DMS153 treated with DMSO at 0.1 percent for 48 hours (cell line): ENCODE measurements around the gene P2RX2.
A peak's percentile ranks its signal among the peaks of the same experiment; 100 is the strongest.

Experiments used
- DNase-seq: peaks from one replicate; lab custom pipeline; 2025; ENCODE audit not compliant: unreplicated experiment; lab: John Stamatoyannopoulos, UW

Gene P2RX2

GRCh38 chr12:132602572-132603239, 15.9 kb upstream of the P2RX2 start:
- no peak for DNase-seq

DNA sequence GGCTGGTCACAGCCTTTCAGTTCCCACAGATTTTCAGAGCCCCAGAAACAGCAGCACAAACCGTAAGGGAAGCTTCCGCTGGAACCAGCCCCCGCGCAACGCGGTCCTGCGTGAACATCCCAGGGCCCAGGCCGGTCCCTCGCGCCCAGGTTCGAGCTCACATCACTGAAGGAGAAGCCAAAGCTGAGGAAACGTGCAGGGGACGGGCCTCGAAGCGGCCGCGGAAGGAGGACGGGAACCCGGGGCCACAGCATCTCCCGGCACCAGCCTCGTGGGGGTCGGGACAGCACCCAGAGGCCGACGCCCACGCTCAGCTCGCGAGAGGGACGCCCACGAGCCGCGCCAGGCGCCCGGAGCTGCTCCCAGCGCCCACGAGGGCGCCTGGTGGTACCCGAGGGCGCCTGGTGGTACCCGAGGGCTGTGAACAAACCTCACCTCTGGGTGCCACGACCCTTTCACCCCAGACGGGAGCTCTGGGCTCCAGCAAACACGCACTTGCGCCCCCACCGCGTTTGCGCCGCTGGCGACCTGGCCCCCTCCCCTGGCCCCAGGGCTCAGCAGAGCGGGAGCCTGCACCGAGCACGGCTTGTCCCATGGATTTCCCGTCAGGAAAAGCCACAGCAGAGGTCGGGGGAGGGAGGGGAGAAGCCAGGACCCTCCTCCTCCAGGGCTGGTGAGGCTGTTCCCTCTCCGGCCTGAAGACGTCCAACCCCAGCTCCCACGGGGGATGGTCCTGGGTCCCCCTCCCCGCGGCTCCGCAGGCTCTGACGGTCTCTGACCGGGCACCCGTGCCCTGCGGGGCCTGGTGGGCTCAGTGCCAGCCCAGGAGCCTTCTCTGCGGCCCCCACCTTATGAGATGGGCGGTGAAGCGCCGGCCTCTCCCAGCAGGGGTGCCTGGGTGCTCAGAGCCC, 15.1 kb upstream of the P2RX2 start:
- DNase-seq = no peak

DNA sequence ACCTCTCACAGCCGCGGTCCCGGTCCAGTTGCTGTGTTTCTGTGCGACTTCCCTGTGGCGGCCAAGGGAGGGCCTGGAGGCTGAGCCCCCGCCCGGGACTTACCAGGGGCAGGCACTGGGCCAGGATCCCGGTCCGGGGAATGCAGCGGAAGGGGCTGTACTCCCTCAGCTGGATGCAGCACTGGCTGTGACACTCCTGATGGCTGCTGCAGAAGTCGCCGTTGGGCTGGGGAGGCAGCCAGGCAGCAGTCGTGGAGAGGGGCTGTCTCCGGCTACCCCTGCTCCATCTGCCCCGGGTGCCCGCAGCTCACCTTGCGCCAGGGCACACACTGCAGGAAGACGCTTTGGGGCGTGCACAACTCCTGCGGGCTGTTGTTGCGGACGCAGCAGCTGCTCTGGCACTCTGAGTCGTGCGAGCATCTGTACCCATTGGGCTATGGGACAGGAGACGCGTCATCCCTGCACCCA, 14.4 kb upstream of the P2RX2 start:
- DNase-seq = no peak

DNA sequence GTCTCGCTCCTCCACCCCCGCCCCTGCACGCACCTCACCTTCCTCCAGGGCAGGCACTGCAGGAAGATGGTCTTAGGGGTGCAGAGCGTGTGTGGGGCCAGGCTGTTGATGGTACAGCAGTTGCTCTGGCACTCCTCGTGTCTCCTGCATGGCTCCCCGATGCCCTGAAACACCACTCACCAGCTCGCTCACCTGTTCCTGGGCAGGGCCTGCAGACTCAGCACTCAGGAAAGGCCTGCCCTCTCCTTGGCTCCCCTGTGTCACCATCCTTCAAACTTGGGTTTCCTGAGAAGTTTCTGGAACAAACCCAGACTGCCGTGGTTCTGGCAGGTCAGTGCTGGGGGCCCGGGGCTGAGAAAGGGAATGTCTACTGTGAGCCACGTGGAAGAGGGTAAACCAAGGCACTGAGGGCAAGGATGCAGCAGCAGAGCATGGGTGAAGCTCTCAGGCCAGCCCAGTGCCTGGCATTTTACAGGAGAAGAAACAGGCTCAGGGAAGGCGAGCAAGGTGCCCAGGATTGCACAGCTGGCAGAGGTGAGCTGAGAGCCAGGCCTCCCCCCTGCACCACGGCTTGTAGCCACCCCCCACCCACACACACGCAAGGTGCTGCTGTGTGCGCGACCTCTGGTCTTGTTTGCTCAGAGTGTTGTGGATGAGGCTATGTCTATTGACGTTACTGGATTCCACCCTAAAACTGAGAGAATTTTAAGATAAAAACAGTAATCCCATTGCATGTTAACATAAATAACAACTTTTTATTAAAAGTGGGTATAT, 13.7 kb upstream of the P2RX2 start:
- no peak for DNase-seq

DNA sequence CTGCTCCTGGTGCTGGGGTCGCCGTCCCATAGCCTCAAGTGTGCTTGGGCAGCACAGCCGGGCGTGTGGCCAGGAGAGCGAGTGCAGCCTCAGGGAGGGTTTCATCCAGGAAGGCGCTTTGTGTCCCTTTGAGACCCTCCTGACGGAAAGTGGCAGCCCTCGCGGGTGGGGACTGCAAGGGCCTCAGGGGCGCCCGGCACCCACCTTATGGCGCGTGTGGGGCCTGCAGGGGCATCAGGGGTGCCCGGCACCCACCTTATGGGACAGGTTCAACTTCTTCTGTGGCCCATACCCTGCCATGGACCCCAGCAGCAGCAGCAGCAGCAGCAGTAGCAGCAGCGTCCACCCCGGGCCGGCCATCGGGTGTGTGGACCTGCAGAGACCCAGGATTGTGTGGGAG, 12.7 kb upstream of the P2RX2 start:
- no peak for DNase-seq

GRCh38 chr12:132606466-132606865, 12.1 kb upstream of the P2RX2 start:
- DNase-seq = no peak

DNA sequence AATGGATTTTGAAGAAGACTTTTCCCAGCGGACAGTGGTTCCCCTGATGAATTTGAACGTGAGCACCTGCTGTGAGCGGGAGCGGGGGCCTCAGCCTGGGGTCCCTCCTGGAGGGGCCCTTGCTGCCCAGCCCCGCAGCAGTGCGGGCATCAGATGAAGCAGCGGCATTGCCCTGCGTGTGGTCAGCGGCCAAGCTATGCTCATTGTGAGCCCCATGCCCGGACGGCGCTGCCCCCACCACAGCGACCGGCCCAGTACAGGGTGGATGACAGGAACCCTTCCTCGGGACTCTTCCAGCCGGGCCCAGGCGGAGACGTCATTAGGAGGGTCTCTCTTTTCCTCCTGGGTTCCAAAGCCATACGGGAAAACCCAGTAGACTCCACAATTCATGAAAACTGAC, 11.6 kb upstream of the P2RX2 start:
- no peak for DNase-seq

DNA sequence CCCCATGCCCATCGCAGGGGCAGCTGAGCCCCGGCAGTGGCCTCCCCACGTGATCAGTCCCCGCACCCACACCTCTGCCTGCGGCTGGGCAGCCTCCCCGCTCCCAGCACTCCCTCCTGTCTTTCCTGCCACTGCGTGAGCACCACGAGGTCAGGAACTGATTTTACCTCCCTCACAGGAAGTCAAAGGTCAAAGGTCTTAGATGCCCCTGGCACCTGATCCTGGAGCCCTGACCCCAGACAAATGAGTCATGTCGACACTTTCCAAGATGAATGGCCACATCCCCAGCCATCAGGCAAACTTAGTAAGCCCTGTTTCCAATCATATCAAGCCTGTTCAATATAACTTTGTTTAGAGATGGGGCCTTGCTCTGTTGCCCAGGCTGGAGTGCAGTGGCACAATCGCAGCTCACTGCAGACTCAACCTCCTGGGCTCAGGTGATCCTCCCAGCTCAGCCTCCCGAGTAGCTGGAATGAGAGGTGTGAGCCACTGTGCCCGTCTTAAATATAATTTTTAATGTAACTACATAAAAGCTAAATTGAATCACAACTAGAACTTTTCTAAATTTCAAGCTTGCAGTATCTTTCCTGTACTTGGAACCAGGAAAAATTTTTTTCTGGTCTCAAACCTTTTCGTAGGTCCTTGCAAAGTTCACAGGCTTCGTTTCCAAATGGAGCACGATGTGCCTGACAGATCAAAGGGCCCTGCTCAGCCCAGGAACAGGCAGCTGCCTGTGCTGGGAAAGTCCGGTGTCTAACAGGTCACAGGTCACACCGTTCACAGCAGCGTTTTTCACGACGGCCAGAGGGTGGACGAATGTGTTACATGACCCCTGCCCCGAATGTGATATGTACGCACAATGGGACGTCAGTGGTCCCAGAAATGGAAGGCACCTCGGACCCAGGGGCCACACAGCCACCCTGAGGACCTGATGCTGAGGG, 10.1 kb upstream of the P2RX2 start:
- no peak for DNase-seq

DNA sequence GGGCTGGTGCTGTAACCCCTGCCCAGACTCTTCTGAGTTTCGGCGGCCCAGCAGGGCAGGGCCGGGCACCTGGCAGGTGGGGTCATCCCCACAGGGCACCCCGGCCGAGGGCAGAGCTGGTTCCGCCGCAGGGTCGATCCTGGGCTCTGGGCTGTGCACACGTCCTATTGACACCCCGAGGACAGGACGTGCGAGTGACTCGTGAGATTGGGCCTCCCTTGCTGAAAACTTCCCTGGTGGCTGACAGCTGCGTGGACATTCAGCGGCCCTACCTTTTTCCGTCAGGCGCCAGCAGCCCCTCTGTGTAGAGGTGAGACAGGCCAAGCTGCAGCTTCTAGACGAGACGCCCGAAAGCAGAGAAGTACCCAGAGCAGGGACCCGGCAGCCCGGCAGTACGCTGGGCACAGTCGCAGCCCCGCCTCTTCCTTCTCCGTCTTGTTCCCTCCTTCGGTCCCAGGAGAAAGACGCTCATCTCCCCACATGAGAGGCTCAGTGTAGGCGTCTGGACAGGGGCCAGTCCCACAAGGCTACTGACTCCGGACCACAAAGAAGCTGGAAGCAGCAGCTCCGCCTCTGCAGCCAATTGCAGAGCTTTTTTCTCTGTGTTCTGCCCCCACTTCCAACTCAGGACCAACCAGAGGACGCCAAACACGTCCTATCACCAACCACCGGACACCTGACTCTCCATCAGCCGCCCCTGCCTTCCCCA, 8.4 kb upstream of the P2RX2 start, which contains the start of gene LRCOL1:
LRCOL1 (minus strand) TSS at position 532 of the 709 bp plus-strand sequence. CDS start 4,331 bp downstream, outside the sequence.
- no peak for DNase-seq

GRCh38 chr12:132610866-132611602, 7.5 kb upstream of the P2RX2 start:
- DNase-seq = no peak

- no peak for DNase-seq
These were observed 7.0 kb upstream of the P2RX2 start for GRCh38 chr12:132611620-132612019.

- DNase-seq = no peak
These were observed 4.5 kb upstream of the P2RX2 start for GRCh38 chr12:132614029-132614428.

- peak; percentile 47 for DNase-seq
These were observed 3.6 kb upstream of the P2RX2 start for GRCh38 chr12:132614861-132615578.

DNA sequence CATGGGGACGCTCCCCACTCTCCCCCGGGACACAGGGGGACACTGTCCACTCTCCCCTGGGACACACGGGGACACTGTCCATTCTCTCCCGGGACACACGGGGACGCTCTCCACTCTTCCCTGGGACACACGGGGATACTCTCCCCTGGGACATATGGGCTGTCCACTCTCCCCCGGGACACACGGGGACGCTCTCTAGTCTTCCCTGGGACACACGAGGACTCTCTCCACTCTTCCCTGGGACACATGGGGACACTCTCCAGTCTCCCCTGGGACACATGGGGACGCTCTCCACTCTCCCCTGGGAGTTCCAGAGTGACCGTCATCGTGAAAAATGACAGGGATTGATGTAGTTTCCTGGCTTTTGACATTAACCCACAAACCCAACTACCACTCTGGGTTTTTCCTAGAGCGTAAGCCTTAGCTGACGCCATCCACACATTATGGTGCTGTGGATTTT, 3.0 kb upstream of the P2RX2 start:
- no peak for DNase-seq

DNA sequence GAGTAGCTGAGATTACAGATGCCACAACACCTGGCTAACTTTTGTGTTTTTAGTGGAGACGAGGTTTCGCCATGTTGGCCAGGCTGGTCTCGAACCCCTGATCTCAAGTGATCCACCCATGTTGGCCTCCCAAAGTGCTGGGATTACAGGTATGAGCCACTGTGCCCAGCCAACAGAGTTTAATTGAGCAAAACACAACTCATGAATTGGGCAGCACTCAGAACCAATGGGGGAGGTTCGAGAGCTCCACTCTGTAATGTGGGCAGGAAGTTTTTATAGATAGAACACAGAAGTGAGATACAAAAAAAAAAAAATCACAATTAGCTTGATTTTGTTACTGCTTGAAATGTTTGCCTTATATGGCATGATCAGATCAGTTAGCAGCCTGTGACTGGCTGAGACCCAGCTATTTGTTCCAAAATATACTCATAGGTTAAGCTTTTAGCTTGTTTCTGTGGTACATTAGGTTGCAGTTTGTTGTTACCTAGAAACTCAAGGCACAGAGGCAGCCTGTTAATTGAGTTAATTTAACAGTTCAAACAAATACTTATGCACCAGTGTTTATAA, 1.4 kb upstream of the P2RX2 start:
- DNase-seq = no peak

- DNase-seq = no peak
These were observed 524 bp upstream of the P2RX2 start for GRCh38 chr12:132617822-132618682.

- DNase-seq = no peak
These were observed 452 bp downstream of the P2RX2 start for GRCh38 chr12:132619071-132619385.
